ENCODE measurements around the gene CCDC47. TPM values are rescaled to one million over a fixed set of nuclear protein-coding genes. Genes with fewer than 3 reads are reported as not detected.

The CCDC47 gene
- total RNA-seq, 1 experiment from 2014 or later = 79.4 TPM

- Histone ChIP-seq H3K23ac (ENCODE audit: insufficient read length, low read depth, low read length) (no peak overlapping the region), H3K56ac (ENCODE audit: insufficient read length, low read depth, low read length) (no peak overlapping the region), H3K27me3 (ENCODE audit: insufficient read depth, low read length) (no peaks in the 10 kb centered on the region), H3K4ac (ENCODE audit: low read depth, low read length) (no peak overlapping the region), H4K91ac (ENCODE audit: insufficient read length, low read depth, low read length) (no peak overlapping the region), H2BK5ac (ENCODE audit: insufficient read length, low read length) (no peak overlapping the region), H3K14ac (ENCODE audit: insufficient read depth, low read length) (no peak overlapping the region), H3T11ph (ENCODE audit: low read length) (no peak overlapping the region), H3K79me1 (ENCODE audit: insufficient read depth, low read depth, low read length, poor library complexity, severe bottlenecking) (no peaks in the 10 kb centered on the region), H4K8ac (replicated peaks; ENCODE audit: insufficient read length, low read depth, low read length) (no peak overlapping the region), H3K4me2 (ENCODE audit: insufficient read depth, insufficient read length, low read length) (no peak overlapping the region), H3K4me1 (ENCODE audit: insufficient read depth, low read length) (no peaks in the 10 kb centered on the region), H3K9ac (ENCODE audit: extremely low read depth, insufficient read length, low read length) (no peak overlapping the region), H3K79me2 (ENCODE audit: insufficient read depth, low read length) (no peaks in the 10 kb centered on the region), H2BK15ac (ENCODE audit: low read depth, low read length) (no peak overlapping the region), H2AFZ (ENCODE audit: low read length) (no peak overlapping the region), H3K18ac (ENCODE audit: insufficient read length, low read depth, low read length) (no peak overlapping the region), H3K23me2 (ENCODE audit: insufficient read length, low read depth, low read length, poor library complexity, severe bottlenecking) (no peaks in the 10 kb centered on the region), H2BK12ac (ENCODE audit: insufficient read length, low read depth, low read length) (no peak overlapping the region), H3K27ac (ENCODE audit: insufficient read length, low read depth, low read length) (no peak overlapping the region), H4K20me1 (ENCODE audit: control insufficient read depth, insufficient read depth, insufficient read length) (no peaks in the 10 kb centered on the region), H2BK120ac (ENCODE audit: low read depth, low read length, poor library complexity, severe bottlenecking) (no peak overlapping the region), H4K5ac (ENCODE audit: insufficient read length, low read depth, low read length) (no peak overlapping the region), H2AK5ac (ENCODE audit: insufficient read length, low read length) (no peak overlapping the region), H2BK20ac (ENCODE audit: low read depth, low read length, poor library complexity, severe bottlenecking) (no peak overlapping the region), H3K9me3 (ENCODE audit: control insufficient read depth, low read depth, low read length) (no peaks in the 10 kb centered on the region)
- Mint-ChIP-seq H3K36me3 (ENCODE audit: insufficient read depth in 1 of 3, low read depth in 3 of 3) (peaks cover 52 to 100% (median 97%) of the 10 kb centered on the region in 3 experiments), H3K4me3 (no peak overlapping the region), H3K27me3 (ENCODE audit: low read depth) (no peaks in the 10 kb centered on the region; the same call in 1 of the 2 replicates), H3K9me3 (no peaks in the 10 kb centered on the region), H3K27ac (no peak overlapping the region; a peak in 1 of 7 replicates), H3K4me1 (no peaks in the 10 kb centered on the region)
- WGBS (ENCODE audit: extremely low coverage, insufficient read length, low lambda C conversion rate) = 100% methylated on average over 1 of the region's 6 CpGs
- TF ChIP-seq, protein P1, sequence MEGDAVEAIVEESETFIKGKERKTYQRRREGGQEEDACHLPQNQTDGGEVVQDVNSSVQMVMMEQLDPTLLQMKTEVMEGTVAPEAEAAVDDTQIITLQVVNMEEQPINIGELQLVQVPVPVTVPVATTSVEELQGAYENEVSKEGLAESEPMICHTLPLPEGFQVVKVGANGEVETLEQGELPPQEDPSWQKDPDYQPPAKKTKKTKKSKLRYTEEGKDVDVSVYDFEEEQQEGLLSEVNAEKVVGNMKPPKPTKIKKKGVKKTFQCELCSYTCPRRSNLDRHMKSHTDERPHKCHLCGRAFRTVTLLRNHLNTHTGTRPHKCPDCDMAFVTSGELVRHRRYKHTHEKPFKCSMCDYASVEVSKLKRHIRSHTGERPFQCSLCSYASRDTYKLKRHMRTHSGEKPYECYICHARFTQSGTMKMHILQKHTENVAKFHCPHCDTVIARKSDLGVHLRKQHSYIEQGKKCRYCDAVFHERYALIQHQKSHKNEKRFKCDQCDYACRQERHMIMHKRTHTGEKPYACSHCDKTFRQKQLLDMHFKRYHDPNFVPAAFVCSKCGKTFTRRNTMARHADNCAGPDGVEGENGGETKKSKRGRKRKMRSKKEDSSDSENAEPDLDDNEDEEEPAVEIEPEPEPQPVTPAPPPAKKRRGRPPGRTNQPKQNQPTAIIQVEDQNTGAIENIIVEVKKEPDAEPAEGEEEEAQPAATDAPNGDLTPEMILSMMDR (conservative IDR thresholded peaks at IDR 0.05) = no peak
- no peak for DNase-seq
Observed at GRCh38 chr17:63819131-63819530, 45.7 kb upstream of the CCDC47 start.
